Thyroid gland (tissue), 4 donors: Measurements from ENCODE around the gene ALKBH4. TPM values are rescaled to one million over a fixed set of nuclear protein-coding genes. Genes with fewer than 3 reads are reported as not detected.
"Not testable (repeated sequence)": the region's sequence is repeated elsewhere in the genome, so short reads cannot be mapped to it uniquely, and the experiment has no call there.

Experiments used
- DNase-seq, 2 donors: peaks; one replicate each; pipeline ENCODE4 v3.0.0-alpha.2; 2019
- H3K27ac ChIP-seq, 3 donors: fragments of 200-600 bp; sonication (generic); 1 replicate in 2 of 3; 2 replicates in 1 of 3; pipeline ENCODE4 v1.5.1; 2016 to 2019; ENCODE audit warnings: mild to moderate bottlenecking in 1 of 3, moderate library complexity in 1 of 3
- H3K27me3 ChIP-seq: fragments of 200-600 bp; sonication (generic); one replicate; pipeline ENCODE4 v1.5.1; 2019
- H3K36me3 ChIP-seq, 2 donors: fragments of 200-600 bp; sonication (generic); one replicate each; pipeline ENCODE4 v1.5.1; 2016 to 2019
- H3K4me1 ChIP-seq, 2 donors: fragments of 200-600 bp; sonication (generic); one replicate each; pipeline ENCODE4 v1.5.1; 2017 to 2019
- H3K4me3 ChIP-seq, 3 donors: fragments of 200-600 bp; sonication (generic); replicated peaks in 1 of 3; 1 replicate in 2 of 3; 2 replicates in 1 of 3; pipeline ENCODE4 v1.5.1; 2016; ENCODE audit warnings: mild to moderate bottlenecking in 1 of 3
- H3K9me3 ChIP-seq: fragments of 200-600 bp; sonication (generic); one replicate; pipeline ENCODE4 v1.5.1; 2017
- POLR2A ChIP-seq, 2 donors: fragments of 450-650 bp; IDR thresholded peaks; one replicate each; pipeline ENCODE4 v1.6.1; 2017; ENCODE audit warnings: antibody characterized with exemption in 2 of 2, mild to moderate bottlenecking in 2 of 2, moderate library complexity in 1 of 2
- WGBS, 2 donors: methylation state at CpG; one replicate each; pipeline ENCODE4 v1.1.5; 2017; 5-methylcytosine and 5-hydroxymethylcytosine counted together
- intact Hi-C: fragments of 100-400 bp; cut with DNase I; formaldehyde crosslinking; loops from one replicate; pipeline ENCODE4 v1.15.1; 2023
- total RNA-seq, 4 donors: library from RNA; depleted of rRNA; stranded (reverse); fragments of >200 nt; gene quantifications; one replicate each; pipeline ENCODE4 v1.2.3, GENCODE V29; 2016
- TF ChIP-seq, protein P1 (sequence below), 6 experiments: fragments of 200-600 bp in 3 of 6; fragments of 450-650 bp in 3 of 6; sonication (generic) in 3 of 6; IDR thresholded peaks; one replicate each; pipeline ENCODE4 v1.5.1; 2016 to 2019; ENCODE audit warnings: antibody characterized with exemption in 6 of 6, mild to moderate bottlenecking in 2 of 6, inconsistent platforms in 1 of 6, moderate library complexity in 1 of 6

The ALKBH4 gene, protein sequence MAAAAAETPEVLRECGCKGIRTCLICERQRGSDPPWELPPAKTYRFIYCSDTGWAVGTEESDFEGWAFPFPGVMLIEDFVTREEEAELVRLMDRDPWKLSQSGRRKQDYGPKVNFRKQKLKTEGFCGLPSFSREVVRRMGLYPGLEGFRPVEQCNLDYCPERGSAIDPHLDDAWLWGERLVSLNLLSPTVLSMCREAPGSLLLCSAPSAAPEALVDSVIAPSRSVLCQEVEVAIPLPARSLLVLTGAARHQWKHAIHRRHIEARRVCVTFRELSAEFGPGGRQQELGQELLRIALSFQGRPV
- total RNA-seq = 10 to 100 TPM; 16.9 to 42.2 (median 28.6) TPM

DNA sequence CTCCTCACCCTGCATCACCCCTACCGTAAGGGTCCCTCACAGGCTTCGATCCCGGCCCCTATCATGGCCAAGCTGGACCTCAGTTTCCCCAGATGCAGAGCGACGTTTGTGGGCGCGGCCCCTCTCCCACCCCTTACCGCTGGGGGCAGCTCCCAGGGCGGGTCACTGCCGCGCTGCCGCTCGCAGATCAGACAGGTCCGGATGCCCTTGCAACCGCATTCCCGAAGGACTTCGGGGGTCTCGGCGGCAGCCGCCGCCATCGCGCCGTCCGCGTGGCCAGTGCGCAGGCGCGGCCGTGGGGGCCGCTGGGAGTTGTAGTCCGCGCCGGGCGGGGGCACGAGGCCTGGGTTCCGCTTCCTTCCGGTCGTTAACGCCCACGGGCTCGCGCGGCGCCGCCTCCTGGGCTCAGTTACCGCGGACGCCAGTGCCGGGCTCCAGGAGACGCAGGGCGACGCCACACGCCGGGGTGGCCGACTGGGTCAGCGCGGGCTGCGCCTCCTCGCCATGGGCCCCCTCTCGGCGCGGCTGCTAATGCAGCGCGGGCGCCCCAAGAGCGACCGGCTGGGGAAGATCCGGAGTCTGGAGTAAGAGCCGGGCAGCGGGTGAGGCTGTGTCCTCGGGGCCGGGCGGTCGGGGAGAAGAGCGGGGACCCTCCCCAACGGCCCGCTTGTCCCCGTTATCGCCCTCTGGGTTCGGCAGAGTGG is at the start of gene ALKBH4, which contains the start of gene LRWD1:
Gene ALKBH4, minus strand, starts transcription at position 287 of the 704 bp plus-strand sequence. Its CDS starts 27 bp downstream, at position 260.
Gene LRWD1, plus strand, starts transcription at position 408 of the 704 bp plus-strand sequence. Its CDS starts 97 bp downstream, at position 505.
- Histone ChIP-seq H3K36me3 (no peaks in the 10 kb centered on the region), H3K9me3 (no peaks in the 10 kb centered on the region), H3K27me3 (no peaks in the 10 kb centered on the region), H3K4me1 (peaks cover 11 to 16% of the 10 kb centered on the region in 2 donors), H3K4me3 (peak within 1 kb of the TSS; percentile 65 to 96 (median 91)), H3K27ac (peak within 1 kb of the TSS; percentile 56 to 88 (median 61))
- intact Hi-C loops = no loop called here
- peak; percentile 95 to 96 for DNase-seq
- 2 to 3% methylated on average over 8 to 12 of the region's 81 CpGs for WGBS, 2 donors
- peak in 1 of 2 donors; percentile 77 for TF ChIP-seq POLR2A (IDR thresholded peaks at IDR 0.05)
- TF ChIP-seq, protein P1, sequence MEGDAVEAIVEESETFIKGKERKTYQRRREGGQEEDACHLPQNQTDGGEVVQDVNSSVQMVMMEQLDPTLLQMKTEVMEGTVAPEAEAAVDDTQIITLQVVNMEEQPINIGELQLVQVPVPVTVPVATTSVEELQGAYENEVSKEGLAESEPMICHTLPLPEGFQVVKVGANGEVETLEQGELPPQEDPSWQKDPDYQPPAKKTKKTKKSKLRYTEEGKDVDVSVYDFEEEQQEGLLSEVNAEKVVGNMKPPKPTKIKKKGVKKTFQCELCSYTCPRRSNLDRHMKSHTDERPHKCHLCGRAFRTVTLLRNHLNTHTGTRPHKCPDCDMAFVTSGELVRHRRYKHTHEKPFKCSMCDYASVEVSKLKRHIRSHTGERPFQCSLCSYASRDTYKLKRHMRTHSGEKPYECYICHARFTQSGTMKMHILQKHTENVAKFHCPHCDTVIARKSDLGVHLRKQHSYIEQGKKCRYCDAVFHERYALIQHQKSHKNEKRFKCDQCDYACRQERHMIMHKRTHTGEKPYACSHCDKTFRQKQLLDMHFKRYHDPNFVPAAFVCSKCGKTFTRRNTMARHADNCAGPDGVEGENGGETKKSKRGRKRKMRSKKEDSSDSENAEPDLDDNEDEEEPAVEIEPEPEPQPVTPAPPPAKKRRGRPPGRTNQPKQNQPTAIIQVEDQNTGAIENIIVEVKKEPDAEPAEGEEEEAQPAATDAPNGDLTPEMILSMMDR (IDR thresholded peaks at IDR 0.05) = peak in 2 of 6 experiments; percentile 25 to 41

DNA sequence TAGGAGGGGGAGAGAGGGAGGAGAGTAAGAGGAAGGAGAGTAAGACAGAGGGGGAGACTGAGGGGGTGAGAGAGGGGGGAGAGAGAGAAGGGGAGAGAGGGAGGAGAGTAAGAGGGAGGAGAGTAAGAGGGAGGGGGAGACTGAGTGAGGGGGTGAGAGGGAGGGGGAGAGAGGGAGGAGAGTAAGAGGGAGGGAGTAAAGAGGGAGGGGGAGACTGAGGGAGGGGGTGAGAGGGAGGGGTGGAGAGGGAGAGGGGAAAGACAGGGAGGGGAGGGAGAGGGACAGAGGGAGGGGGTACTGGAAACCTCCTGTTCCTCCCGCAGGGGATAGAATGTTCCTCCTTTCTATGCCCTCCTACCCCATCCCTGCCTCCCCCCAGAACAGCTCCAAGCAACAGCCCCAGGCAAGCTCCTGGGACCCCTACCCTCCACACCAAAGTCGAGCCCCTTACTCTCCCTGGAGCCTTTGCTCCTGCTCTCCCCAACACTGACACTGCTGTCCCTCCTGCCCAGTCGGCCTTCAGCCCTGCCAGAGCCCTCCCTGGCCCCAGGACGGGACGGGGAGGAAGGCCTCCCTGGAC is 48.1 kb upstream of the ALKBH4 start:
- H3K4me1 ChIP-seq, H3K9me3 ChIP-seq, H3K27me3 ChIP-seq, intact Hi-C loops, H3K36me3 ChIP-seq, H3K4me3 ChIP-seq: not testable (repeated sequence)
- WGBS, 2 donors = 3 to 12% methylated on average over 2 to 5 of the region's 5 CpGs
- H3K27ac ChIP-seq = peak overlapping the region; percentile 29 to 67 (median 65)
- peak; percentile 9 to 64 for DNase-seq

DNA sequence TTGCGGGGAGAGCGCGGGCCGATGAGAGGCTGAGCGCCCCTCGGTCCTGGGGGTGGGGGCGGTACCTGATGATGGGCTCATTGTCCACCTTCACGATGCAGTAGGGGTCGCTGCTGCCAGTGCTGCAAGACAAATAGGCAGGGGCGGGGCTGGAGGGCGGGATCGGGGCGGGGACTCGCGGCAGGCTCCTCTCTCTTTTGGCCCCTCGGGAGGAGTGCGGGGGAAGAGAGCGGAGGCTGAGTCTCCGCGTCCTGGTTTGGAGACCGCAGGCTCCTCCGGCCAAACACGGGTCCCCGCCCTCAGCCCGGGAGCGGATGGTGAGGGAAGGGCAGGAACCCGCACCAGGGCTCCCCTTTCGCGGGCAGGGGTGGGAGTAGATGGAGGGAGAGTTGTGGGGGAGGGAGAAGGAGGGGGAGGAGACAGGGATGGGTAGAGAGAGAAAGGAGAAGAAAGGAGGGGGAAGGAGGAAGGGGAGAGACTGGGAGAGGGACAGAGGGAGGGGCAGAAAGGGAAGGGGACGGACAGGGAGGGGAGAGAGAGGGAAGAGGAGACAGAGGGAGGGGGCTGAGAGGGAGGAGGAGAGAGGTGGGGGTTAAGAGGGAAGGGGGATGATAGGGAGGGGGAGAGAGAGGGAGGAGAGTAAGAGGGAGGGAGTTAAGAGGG is 47.3 kb upstream of the ALKBH4 start:
- intact Hi-C loops, H3K9me3 ChIP-seq, DNase-seq, H3K36me3 ChIP-seq, H3K27ac ChIP-seq, H3K4me3 ChIP-seq, H3K27me3 ChIP-seq, H3K4me1 ChIP-seq: not testable (repeated sequence)
- WGBS, 2 donors = no CpG with 5 or more reads among the region's 30 CpGs

DNA sequence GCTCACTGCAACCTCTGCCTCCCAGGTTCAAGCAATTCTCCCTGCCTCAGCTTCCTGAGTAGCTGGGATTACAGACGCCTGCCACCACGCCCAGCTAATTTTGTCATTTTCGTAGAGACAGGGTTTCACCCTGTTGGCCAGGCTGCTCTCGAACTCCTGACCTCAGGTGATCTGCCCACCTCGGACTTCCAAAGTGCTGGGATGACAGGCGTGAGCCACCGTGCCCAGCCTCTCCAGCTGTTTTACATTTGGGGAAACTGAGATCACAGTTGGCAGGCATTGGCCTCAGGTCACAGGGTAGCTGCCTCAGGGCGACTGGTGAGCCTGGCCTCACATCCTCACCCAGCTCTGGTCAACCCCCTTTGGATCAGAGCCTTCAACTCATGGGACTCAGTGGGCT is 45.9 kb upstream of the ALKBH4 start:
- 79% methylated on average over 4 of the region's 8 CpGs; no CpG with 5 or more reads in 1 of the 2 donors for WGBS, 2 donors
- H3K4me1 ChIP-seq, intact Hi-C loops, H3K27ac ChIP-seq, H3K27me3 ChIP-seq, H3K9me3 ChIP-seq, H3K4me3 ChIP-seq, DNase-seq, H3K36me3 ChIP-seq: not testable (repeated sequence)

DNA sequence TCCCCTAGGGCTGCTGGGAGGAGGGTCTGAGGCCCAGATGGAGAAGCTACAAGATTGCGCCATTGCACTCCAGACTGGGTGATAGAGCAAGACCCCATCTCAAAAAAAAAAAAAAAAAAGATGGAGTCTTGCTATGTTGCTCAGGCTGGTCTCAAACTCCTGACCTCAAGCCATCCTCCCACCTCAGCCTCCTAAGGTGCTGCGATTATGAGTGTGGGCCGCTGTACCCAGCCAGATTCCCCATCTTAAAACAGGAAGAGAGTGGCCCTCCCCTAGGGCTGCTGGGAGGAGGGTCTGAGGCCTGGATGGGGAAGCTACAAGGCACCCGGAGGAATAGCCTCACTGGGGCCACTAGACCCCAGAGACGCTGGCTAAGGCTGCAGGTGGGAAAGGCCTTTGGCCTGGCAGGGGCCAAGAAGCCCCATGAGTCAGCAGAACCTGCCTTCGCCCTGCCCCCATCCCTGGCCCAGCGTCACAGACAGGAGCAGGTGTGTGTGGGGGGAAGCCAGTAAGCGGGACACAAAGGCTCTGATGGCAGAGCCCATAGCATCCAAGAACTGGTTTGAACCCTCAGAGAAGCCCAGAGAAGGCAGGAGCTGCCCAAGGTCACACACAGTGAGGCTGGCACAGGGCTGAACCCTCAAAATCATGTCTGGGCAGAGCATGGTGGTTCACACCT is 42.9 kb upstream of the ALKBH4 start:
- H3K27ac ChIP-seq, H3K36me3 ChIP-seq, H3K4me3 ChIP-seq, H3K9me3 ChIP-seq, H3K27me3 ChIP-seq, DNase-seq, intact Hi-C loops, H3K4me1 ChIP-seq: not testable (repeated sequence)
- 100% methylated on average over 2 of the region's 8 CpGs; no CpG with 5 or more reads in 1 of the 2 donors for WGBS, 2 donors

DNA sequence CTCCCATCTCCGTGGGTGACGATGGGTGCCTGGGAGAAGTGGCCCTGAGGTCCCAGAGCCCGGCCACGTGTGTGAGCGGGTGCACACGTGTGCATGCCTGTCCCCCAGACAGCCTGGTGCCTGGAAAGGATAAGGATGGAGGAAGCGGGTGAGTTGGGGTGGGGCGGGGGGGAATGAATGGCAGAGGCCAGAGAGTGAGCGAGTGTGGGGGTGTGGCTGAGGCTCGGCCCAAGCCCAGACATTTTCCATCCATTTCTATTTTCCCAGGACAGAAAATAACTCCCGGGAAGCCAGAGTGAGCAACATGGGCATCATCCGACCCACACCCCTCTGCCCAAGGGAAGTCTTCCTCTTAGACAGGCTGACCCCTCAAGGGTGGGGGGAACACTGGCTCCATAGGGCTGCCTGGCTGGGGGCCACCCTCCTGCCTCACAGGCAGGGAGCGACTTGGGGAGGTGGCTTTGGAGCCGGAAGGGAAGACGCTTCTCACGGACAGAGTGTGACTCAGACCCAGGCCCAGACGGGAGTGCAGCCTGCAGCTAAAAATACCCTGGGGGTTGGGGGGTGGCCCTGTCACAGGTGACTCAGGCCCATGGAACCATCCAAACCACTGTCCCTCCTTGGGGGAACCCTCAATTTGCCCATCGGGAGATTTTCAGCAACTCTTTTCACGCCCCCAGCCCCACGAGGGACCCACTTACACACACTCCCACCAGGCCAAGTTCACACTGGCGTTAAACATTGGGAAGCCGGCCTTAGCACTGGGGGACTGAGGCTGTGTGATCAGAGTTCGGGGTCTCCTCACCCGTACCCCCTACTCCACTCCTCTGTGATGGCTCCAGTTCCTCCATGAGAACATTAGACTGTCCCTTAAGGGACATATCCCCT is 40.9 kb upstream of the ALKBH4 start:
- 83% methylated on average over 5 of the region's 24 CpGs; no CpG with 5 or more reads in 1 of the 2 donors for WGBS, 2 donors
- H3K27ac ChIP-seq, H3K4me3 ChIP-seq, H3K9me3 ChIP-seq, intact Hi-C loops, H3K4me1 ChIP-seq, H3K27me3 ChIP-seq, DNase-seq, H3K36me3 ChIP-seq: not testable (repeated sequence)

DNA sequence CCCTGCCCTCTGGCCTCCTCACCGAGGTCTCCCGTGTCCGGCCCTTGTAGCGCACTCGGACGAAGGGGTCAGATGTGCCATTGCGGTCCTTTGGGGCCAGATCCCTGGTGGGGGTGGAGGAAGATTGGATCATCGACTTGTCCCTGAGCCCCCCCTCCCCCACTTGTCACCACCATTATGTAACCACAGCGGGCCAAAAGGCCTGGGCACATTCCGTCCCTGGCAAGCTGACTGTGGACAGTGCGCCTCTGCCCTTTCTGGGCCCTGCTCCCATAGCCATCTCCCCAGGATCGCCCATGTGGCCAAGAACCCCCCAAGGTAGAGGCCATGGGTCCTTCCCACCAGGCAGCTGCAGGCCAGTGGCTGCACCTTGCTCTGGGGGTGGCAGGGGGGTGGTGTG is 38.5 kb upstream of the ALKBH4 start:
- intact Hi-C loops, DNase-seq, H3K4me1 ChIP-seq, H3K36me3 ChIP-seq, H3K27ac ChIP-seq, H3K27me3 ChIP-seq, H3K4me3 ChIP-seq, H3K9me3 ChIP-seq: not testable (repeated sequence)
- WGBS, 2 donors = no CpG with 5 or more reads among the region's 12 CpGs

DNA sequence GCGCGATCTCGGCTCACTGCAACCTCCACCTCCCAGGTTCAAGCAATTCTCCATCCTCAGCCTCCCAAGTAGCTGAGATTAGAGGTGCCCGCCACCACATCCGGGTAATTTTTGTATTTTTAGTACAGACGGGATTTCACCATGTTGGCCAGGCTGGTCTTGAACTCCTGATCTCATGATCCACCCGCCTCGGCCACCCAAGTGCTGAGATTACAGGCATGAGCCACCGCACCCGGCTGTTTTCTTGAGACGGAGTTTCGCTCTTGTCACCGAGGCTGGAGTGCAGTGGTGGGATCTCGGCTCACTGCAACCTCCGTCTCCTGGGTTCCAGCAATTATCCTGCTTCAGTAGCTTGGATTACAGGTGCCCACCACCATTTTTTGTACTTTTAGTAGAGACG is 33.7 kb upstream of the ALKBH4 start:
- H3K27me3 ChIP-seq, H3K36me3 ChIP-seq, H3K4me1 ChIP-seq, intact Hi-C loops, H3K9me3 ChIP-seq, H3K4me3 ChIP-seq, H3K27ac ChIP-seq, DNase-seq: not testable (repeated sequence)
- WGBS, 2 donors = 95 to 100% methylated on average over 3 to 15 of the region's 16 CpGs

DNA sequence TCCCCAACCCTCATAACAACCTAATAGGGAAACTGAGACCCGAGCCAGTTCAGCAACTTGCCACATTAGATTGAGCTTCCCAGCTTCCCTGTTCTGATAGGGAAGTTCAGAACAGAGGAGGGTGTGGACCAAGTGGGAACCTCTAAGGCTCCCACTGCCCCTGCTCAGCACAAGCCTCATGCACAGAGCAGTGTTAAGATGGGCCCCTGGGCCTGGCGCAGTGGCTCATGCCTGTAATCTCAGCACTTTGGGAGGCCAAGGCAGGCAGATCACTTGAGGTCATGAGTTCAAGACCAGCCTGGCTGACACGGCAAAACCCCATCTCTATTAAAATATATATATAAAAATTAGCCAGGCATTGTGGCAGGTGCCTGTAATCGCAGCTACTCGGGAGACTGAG is 32.6 kb upstream of the ALKBH4 start:
- H3K36me3 ChIP-seq, H3K27me3 ChIP-seq, DNase-seq, H3K27ac ChIP-seq, H3K4me1 ChIP-seq, H3K9me3 ChIP-seq, intact Hi-C loops, H3K4me3 ChIP-seq: not testable (repeated sequence)
- WGBS, 2 donors = 83% methylated on average over 1 of the region's 5 CpGs; no CpG with 5 or more reads in 1 of the 2 donors

DNA sequence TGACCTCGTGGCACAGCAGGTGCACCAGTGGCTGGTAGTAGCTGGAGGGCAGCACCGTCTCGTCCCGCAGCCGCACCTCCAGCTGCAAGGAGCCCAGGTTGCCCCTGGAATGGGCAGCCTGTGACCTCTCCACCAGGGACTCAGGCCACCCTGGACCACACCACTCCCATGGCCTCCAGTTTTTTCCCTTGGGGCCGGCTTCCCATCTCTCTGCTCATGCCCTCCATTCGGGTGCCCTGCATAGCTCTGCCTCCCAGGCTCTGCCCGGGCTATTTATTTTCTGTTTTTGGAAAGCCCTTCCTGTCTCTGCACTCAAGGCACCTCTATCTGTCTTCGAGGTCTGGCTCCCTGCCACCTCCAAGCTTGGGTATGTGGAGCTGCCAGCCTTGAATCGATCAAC is 32.2 kb upstream of the ALKBH4 start:
- H3K4me3 ChIP-seq, H3K27ac ChIP-seq, H3K36me3 ChIP-seq, H3K27me3 ChIP-seq, DNase-seq, intact Hi-C loops, H3K4me1 ChIP-seq, H3K9me3 ChIP-seq: not testable (repeated sequence)
- WGBS, 2 donors = 95% methylated on average over 3 of the region's 10 CpGs; no CpG with 5 or more reads in 1 of the 2 donors
